DND-41 (cell line): ENCODE results near the gene PITPNM2.

Experiments used
- EZH2 ChIP-seq: IDR thresholded peaks from 3 replicates; pipeline ENCODE4 v1.6.1; 2012; ENCODE audit warnings: borderline replicate concordance, low read depth, mild to moderate bottlenecking, moderate library complexity, low read length, inconsistent platforms; ENCODE audit not compliant: severe bottlenecking
- TF ChIP-seq, protein P1 (sequence below): IDR thresholded peaks from 2 replicates; pipeline ENCODE4 v1.5.1; 2012; ENCODE audit warnings: borderline replicate concordance, low read length, moderate library complexity, mild to moderate bottlenecking; ENCODE audit not compliant: poor library complexity, severe bottlenecking; ENCODE audit errors: extremely low read depth

DNA sequence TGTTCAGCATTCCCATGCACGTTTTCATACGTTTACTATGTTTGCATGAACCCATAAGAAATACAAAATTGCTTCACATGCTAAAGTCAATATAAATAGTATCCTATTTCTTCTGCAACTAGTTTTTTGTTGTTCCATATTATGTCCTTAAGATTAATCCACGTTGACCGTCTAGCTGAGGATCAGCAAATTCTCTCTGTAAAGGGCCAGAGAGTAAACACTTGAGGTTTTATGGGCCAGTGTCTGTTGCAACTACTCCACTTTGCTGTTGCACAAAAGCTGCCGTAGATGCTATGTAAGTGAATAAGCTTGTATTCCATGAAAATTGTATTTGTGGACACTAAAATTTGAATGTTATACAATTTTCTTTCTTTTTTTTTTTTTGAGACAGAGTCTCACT lies 21.1 kb upstream of the PITPNM2 start:
- TF ChIP-seq, protein P1, sequence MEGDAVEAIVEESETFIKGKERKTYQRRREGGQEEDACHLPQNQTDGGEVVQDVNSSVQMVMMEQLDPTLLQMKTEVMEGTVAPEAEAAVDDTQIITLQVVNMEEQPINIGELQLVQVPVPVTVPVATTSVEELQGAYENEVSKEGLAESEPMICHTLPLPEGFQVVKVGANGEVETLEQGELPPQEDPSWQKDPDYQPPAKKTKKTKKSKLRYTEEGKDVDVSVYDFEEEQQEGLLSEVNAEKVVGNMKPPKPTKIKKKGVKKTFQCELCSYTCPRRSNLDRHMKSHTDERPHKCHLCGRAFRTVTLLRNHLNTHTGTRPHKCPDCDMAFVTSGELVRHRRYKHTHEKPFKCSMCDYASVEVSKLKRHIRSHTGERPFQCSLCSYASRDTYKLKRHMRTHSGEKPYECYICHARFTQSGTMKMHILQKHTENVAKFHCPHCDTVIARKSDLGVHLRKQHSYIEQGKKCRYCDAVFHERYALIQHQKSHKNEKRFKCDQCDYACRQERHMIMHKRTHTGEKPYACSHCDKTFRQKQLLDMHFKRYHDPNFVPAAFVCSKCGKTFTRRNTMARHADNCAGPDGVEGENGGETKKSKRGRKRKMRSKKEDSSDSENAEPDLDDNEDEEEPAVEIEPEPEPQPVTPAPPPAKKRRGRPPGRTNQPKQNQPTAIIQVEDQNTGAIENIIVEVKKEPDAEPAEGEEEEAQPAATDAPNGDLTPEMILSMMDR: no peak
- no peak for TF ChIP-seq EZH2
